Stimulated activated CD8-positive, alpha-beta memory T cell treated with anti-CD3 and anti-CD28 coated beads, Interleukin-7, amount 100 ng/mL, for 1 hour (primary cell): Measurements from ENCODE around the gene FOXS1.

Experiments used
- DNase-seq, 2 donors: peaks; one replicate each; pipeline ENCODE4 v3.0.0-alpha.2; 2020; ENCODE audit warnings: low read depth in 2 of 2

The FOXS1 gene

DNA sequence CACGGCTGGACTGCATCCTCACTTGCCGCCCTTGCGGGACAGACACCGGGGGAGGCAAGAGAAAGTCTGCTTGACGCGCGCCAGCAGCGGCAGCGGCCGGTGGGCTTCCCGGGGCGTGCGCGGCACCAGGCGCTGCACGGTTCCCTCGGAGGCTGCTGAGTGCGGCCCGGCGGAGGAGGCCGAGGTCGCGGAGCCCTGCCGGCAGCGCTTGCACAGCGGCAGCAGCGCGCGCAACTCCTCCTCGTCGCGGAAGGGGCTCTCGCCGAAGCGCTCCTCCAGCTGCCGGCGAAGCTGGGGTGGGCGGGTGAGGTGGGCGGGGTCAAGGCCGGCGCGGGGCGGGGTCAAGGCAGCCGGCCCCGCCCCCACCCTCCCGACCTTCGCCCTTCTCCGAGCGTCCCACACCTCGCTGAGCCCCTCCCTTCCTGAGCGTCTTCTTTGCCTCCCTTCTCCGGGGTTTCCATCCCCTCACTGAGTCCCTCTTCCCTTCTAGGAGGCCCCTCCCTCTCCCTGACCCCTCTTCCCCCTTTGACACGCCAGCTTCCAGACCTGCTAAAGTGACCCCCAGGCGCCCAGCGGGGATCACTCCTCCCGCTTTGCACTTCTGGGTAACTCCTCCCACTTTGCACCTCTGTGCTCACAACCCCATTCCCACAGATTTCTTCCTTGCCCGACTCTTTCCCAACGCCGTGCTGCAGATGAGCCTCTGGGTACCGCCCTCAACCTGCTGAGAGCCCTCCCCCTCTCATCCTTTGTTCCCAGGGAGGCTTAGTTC lies 16.2 kb upstream of the FOXS1 start:
- peak; percentile 24 to 32 for DNase-seq

DNA sequence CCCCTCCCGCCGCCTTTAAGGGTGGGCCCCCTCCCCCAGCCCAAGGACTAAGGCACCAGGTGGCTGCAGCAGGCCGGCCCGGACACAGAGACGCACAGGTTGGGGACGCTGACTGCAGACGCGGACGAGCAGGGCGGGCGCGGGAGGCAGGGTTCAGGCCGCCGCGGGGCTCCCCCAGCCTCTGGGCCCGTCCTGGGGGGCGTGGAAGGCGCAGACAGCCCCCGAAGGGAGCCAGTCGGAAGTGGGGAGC lies 15.7 kb upstream of the FOXS1 start:
- DNase-seq = no peak

DNA sequence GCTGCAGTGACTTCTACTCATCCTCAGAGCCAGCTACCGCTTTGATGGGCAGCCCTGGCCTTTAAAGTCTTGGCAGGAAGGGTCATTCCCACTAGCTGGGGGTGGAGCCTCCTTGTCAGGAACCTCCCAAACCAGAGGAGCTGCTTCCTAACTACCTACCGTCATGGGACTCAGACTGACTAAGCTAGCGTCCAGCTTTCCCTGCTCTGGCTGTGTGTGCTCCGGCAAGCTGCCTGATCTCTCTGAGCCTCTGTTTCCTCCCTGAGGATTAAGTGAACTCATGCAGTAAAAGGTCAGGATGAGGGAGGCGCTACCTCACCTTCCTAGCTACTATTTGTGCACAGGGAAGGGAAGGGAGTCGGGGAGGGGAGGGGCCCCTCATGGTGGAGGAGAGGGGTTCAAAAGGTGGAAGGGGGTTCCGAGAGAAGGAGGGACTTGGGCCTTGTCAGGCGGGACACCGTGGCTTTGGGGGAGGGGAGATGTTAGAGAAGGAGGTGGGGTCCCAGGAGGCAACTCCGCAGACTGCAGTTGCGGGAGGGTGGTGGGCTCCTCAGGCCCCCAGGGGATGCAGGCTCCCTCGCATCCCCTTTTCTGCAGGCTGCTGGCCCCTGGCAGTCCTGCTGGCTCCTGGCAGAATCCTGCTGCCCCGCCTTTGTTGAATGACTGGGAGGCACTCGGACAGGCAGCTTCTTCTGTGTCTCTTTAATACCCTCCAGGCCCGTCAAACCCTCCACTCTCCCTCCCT lies 15.2 kb upstream of the FOXS1 start:
- DNase-seq = no peak

DNA sequence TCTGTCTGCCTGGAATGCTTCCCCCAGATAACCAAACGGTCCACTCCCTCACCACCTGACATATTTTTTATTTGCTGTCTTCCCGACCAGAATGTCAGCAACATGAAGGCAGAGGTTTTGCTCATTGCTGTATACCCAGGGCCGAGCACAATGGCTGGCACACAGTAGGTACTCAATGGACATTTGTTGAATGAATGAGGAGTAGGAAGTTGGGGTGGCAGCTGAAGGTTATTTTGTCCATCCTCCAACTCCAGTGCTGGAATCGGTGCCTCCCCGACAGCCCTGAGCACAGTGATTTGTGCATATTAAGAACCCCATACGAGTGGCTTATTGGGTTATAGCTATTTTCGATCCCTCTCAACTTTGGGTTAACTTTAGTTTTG lies 14.6 kb upstream of the FOXS1 start:
- no peak for DNase-seq

DNA sequence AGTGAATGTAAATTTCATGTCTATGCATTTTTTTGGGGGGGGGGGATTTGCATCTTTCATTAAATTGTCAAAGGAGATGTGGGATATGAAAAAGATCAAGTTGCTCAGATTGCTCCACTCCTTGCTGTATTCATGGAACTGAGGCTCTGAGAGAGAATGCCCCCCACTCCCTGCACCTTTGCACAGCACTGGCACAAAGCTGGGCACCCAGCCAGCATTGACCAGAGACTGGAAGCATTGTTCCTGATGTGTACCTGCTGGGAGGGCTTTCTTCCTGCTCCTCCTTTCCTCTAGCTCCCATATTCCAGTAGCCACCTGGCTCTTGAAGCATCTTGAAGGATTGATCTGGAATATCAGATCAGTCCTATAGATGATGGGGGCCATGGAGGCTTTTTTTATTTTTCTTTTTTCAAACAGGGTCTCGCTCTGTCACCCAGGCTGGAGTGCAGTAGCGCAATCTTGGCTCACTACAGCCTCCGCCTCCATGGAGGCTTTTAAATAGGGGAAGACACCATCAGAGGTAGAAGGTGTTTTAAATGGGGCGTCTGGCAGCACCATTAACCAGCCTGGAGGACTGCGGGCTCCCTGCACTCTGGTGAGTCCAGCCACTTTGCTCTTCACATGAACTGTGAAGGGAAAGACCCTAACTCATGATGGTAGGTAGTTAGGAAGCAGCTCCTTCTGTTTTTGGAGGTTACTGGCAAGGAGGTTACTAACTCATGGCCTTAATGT lies 14.0 kb upstream of the FOXS1 start:
- no peak for DNase-seq

DNA sequence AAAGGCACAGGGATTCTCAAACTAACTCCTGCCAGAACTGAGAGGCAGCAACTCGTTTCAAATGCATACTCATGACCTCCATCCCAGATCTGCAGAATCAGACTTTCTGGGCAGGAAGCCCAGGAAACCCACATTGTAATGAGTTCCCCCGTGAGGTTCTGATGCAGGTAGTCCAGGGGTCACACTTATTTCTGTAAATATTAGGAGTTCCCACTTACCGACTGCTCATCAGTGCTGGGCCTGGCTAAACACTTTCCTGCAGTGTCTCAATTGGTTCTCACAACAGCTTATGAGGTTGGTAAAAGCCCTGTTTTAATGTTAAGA lies 13.3 kb upstream of the FOXS1 start:
- DNase-seq = no peak

DNA sequence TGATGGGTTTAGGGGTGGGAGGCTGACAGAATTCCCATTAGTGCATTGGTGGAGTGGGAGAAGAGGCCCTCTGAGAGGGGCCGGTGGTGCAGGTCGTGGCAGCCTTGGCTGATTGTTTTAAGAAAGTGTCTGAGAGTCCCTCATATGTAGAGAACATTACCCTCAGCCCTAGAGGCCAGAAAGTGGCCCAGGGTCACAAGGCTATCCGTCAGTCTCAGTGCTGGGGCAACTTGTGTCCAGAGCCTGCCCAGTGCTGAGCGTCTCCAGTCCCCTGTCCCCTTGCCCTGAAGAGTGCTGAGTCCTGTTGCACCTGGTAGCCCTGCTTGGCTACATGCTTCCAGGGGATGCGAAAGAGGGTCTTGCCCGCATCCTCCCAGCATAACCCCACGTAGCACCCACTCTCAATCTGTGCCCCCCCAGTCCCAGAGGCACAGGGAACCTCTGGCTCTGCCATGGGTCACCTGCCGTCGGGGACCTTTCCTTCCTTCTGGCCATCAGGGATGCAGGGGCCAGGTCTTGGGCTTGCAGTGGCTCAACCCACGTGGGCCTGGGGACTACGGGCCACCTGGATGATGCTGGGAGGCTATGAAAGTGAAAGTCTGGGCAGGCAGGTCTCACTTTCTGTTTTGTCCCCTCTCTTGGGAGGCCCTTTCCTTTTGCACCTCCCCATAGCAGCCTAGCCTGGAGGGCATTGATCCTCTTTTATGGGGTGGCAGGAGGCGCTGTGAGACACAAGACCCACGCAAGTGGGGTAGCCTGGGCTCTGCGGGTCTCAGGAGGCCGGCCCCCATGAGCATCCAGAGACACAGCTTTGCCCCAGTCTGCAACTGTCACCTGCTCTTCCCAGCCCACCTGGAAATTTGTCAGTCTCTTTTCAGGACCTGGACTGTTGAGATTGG lies 12.7 kb upstream of the FOXS1 start:
- no peak for DNase-seq

DNA sequence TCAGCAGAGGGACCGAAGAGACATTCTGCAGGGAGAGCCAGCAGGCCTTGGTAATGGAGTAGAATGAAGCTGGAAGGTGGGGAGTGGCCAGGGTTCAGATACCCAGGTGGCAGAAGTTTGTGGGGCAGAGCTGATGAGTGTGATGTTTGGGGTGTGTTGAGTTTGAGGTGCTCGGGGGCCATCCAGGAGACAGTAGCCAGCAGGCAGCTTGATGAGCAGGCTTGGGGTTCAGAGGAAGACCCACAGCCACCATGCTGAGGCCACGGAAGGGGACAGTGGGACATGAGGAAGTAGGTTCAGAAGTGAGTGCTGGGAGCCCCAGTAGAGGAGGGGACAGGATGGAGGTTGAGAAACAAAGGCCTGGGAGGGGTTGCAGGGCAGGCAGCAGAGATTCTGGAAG lies 11.1 kb upstream of the FOXS1 start:
- no peak for DNase-seq

DNA sequence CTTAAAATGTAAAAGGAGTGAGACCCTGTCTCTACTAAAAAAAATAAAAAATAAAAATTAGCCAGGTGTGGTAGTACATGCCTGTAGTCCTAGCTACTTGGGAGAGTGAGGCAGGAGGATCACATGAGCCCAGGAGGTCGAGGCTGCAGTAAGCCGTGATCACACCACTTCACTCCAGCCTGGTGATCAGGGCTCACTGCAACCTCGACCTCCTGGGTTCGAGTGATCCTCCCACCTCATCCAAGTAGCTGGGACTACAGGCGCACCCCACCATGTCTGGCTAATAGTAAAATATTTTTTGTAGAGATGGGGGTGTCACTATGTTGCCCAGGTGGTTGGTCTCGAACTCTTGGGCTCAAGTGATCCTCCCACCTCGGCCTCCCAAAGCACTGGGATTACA lies 8.1 kb upstream of the FOXS1 start:
- no peak for DNase-seq

DNA sequence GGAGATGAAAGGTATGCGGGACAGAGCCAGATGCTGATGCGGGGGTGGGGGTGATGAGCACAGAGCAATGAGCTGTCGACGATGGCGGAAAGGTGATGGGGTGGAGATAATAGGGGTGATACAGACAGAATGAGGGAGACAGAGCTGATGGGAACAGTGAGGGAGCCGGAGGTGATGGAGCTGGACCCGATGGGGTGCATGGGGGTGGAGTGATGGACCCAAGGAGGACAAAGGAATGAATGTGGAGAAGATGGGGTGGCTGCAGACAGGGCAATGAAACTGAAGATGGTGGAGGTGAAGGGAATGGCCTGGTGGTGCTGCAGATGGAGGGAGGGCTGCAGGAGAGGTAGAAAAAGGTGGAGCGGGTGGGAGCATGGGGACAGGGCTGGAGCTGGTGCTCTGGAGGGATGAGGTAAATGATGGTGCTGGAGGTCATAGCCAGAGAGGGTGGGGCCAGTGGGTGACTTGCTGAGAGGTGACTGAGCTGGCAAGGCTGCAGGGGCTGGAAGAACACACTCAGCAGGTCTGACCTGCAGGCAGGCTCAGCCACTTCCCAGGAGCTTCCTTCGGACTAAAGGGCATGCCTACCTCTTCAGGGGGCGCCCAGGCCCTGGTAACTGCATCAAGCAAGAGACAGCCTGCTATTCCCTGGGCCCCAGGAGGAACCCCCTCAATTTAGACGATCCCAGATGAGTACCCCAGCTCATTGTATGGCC lies 6.0 kb upstream of the FOXS1 start:
- no peak for DNase-seq

DNA sequence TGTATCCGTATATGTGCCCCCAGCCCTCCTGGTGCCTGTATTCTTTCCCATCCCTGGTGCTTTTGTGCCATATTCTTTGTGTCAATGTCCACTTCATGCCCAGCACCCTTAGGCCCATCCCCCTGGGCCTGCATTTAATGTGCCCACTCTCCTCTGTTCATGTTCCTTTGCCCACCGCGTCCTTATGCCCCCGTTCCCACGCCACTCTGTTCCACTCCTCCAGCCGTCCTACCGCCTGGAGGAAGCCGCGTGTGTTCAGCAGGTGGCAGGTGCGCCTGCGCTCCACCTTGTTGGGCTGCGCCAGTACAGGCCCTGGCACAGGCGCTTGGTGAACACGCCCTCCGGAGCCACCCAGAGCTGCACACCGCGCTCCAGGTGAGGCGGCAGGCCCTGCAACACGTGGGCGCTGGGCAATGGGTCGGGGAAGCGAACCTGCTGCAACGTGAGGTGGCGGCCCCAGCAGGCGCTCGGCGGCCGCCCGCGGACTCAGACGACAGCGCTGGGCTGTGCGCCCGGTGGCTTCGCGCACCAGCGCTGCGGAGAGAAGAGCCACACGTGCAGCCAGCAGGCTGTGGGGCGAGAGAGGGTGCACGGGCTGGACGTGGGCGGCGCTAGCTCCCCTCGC lies 4.0 kb upstream of the FOXS1 start:
- no peak for DNase-seq

DNA sequence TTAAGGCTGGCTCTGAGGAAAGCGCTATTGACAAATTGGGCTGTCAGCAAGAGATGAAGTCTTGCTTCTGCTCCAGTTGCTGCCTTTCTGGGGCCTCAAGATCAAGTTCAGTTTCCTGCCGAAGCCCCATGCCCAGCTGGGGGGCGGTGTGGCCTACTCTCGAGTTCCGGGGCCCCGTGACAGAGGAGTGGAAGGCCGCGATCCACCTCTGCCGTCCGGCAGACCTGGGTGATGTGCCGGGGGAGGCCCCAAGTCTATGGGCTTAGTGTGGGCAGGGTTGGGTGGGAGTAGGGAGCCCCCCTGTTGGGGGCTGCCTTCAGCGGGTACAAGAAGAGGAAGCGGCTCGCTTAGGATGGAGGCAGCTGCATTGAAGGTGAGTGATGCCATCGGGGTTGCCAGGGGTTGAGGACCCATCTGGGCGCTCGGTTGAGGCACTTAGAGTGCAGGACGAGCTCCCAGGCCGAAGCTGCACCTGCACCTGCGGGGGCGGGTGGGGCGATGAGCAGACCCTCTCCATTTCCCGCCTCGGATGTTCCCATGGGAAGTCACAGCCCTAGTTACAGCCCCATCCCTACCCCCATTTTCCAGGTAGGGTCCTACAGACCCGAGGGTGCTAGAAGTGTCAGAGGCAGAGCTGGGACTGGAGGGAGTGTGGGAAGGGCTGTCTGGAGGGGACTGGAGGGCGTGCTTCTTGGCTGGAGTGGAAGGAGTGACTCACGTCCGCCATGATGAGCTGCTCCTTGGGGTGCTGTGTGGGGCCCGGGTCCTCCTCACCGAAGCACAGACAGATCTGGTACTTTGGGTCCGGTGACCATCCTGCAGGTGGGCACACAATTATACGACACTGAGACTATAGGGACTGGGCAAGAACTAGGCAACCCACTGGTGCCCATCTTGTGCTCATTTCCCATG lies 2.9 kb upstream of the FOXS1 start:
- no peak for DNase-seq

DNA sequence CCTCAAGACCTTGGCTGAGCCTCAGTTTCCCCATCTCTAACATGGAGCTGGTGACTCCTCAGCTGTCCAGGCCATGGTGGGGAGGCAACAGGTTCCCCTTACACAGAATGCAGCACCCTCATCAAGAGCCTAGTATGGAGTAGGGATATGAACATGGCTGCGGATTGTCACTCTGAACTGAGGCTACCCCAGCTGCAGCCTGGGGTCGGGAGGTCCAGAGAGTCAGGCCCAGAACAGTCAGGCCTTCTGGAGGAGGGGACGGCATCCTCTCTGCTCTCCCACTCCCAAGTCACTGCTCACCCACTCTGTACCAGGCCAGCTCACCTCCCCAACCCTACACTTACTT lies 1.4 kb upstream of the FOXS1 start:
- no peak for DNase-seq

DNA sequence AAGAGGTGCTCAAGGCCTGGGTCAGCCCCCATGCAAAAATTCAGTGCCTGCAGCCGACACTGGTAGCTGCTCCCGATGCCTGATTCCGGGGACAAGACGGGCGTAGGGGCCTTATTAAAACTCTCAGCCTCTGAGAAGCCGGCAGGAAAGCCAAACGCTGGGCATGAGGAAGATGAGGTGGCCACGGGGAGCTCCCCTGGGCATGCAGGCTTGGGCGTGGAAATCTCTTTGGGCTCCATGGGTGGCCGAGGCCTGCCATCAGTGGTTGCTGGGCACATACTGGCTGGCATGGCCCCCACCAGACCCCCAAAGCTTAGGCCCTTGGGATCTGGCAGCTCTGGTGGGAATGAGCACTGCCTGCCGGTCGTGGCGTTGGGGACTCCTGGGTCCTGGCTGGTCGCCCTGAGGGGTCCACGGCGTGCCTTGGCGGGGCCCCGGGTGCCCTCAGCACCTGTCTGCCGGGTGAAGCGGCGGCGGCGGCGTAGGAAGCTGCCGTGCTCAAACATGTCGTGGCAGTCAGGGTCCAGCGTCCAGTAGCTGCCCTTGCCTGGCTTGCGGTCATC lies 586 bp downstream of the FOXS1 start:
- DNase-seq = no peak

DNA sequence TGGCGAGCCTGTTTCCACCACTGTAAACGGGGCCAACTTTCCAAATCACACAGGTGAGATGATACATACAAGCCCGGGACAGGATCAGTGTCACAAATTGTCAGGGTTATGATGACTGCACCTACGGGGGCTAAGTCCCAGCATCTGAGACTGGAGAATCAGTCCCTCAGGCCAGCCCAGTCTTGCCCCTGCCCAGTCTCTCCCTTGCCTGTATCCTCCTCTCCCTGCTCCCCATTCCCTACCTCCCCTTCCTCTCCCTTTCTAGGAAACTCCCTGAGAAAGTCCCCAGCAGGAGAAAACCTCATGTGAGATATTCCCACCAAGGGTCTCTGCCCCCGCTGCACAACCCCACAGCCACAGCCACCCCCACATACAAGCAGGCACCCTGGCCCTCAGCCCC lies 1.5 kb downstream of the FOXS1 start:
- DNase-seq = no peak

DNA sequence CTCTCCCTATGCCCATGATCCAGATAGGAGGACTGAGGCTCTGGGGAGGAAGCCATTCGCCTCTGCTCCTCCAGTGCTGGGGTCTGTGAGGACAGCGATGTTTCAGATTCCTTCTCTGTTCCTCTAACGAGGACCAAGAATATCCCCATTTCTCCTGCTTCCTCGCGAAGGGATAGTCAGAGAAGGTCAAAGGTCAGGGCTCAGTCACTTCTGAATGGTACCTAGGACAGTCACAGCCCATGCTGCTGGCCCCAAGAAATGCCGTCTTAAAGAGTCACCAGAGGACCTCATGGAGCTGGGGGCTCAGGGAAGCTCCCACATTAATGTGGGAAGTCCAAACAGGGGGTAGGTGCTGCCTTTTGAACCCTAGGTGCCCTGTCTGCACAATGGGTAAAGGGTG lies 2.1 kb downstream of the FOXS1 start:
- DNase-seq = no peak

DNA sequence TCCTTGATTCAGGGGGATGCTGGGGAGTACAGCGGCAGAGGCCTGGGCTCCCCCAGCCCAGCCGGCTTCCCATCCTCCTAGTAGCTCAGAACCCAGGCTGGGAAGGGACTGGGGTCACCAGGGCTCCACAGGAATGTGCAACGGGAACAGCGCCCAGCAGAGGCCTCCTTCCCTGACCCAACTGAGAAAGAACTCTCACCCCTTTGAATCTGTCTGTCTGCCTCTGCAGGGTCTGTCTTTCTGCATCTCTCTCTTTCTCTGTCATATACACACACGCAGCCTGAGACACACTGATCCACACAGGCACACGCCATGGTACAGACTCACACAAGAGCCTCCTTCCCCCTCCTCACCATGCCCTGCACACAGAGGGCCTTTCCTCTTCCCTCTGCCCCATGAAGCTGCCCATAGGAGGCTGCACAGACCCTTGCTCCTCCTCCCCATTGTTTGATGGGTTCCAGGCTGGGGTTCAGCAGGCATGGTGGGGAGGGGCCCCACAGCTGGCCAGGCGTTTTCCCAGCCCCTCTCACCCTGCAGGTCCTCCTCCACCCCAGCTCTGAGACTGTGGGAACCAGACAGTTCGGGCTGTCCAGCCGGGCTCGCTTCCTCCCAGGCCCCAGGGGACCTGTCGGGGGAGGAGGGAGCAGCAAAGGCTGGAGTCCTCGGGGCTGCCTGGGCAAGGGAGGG lies 2.8 kb downstream of the FOXS1 start:
- DNase-seq = no peak

DNA sequence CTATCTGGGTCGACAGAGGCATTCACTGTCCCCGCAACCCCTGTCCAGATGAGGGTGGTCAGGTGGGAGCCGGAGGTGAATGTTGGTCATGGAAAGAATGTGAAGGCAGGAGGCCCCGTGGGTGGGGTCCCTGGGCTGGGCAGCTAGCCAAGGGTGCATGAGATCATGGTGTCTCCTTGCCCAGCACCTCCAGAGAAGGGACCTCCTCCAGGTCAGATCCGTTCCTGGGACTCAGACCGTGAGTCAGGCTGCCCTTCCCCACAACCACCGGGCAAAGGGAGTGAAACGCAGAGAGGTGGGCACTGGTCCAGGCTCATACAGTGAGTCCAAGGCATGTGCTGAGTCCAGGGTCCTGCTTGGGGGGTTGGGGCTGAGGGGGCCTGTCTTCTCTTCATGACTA lies 3.5 kb downstream of the FOXS1 start:
- no peak for DNase-seq
